ENCODE measurements around the gene HIC1.
A peak's percentile ranks its signal among the peaks of the same experiment; 100 is the strongest.

Gene HIC1

GRCh38 chr17:2067048-2067561 is 12.2 kb downstream of the HIC1 start:
- DNase-seq (ENCODE audit: low read depth), result no peak
- TF ChIP-seq CTCF (conservative IDR thresholded peaks at IDR 0.05; ENCODE audit: low read length), result no peak
- no peak overlapping the region for H3K4me3 ChIP-seq (ENCODE audit: low read length)

- no peak overlapping the region for H3K4me3 ChIP-seq (ENCODE audit: low read length)
- DNase-seq (ENCODE audit: low read depth), result peak; percentile 91
- TF ChIP-seq CTCF (conservative IDR thresholded peaks at IDR 0.05; ENCODE audit: low read length), result no peak
Observed at GRCh38 chr17:2067608-2068024, 12.7 kb downstream of the HIC1 start.

GRCh38 chr17:2068031-2068518 is 13.2 kb downstream of the HIC1 start:
- DNase-seq (ENCODE audit: low read depth), result peak; percentile 96
- H3K4me3 ChIP-seq (ENCODE audit: low read length), result no peak overlapping the region
- TF ChIP-seq CTCF (conservative IDR thresholded peaks at IDR 0.05; ENCODE audit: low read length), result peak; percentile 49

- no peak for TF ChIP-seq CTCF (conservative IDR thresholded peaks at IDR 0.05; ENCODE audit: low read length)
- no peak overlapping the region for H3K4me3 ChIP-seq (ENCODE audit: low read length)
- DNase-seq (ENCODE audit: low read depth), result peak; percentile 53
Observed at GRCh38 chr17:2068519-2069051, 13.7 kb downstream of the HIC1 start.

GRCh38 chr17:2070241-2071023 is 15.5 kb downstream of the HIC1 start:
- H3K4me3 ChIP-seq (ENCODE audit: low read length), result no peak overlapping the region
- DNase-seq (ENCODE audit: low read depth), result no peak
- no peak for TF ChIP-seq CTCF (conservative IDR thresholded peaks at IDR 0.05; ENCODE audit: low read length)

- no peak for TF ChIP-seq CTCF (conservative IDR thresholded peaks at IDR 0.05; ENCODE audit: low read length)
- no peak overlapping the region for H3K4me3 ChIP-seq (ENCODE audit: low read length)
- no peak for DNase-seq (ENCODE audit: low read depth)
Observed at GRCh38 chr17:2071024-2071385, 16.1 kb downstream of the HIC1 start.
